ENCODE data around the gene SUMF1. TPM values are rescaled to one million over a fixed set of nuclear protein-coding genes. Genes with fewer than 3 reads are reported as not detected.

Gene SUMF1
- total RNA-seq, 1 experiment from 2014 or later, result 79.1 TPM

GRCh38 chr3:4506559-4507023 lies 39.5 kb upstream of the SUMF1 start:
- ChIA-PET POLR2A (ENCODE audit: unreplicated experiment) (no interaction called here), CTCF (no interaction called here)
- BruUV-seq (replicated peaks), result no TSS peak
- intact Hi-C loops (cut with micrococcal nuclease), result no loop called here
- Histone ChIP-seq H3K27ac (ENCODE audit: low read length) (no peak overlapping the region), H3F3A (ENCODE audit: low read length, unreplicated experiment) (no peaks in the 10 kb centered on the region), H3K9ac (ENCODE audit: low read length) (no peak overlapping the region), H3K79me2 (ENCODE audit: low read length) (no peaks in the 10 kb centered on the region), H2AFZ (ENCODE audit: low read length) (no peak overlapping the region), H3K4me2 (ENCODE audit: low read length) (no peak overlapping the region), H3K9me2 (replicated peaks; ENCODE audit: low read length) (no peaks in the 10 kb centered on the region), H3K9me3 (ENCODE audit: low read length) (no peaks in the 10 kb centered on the region), H4K20me1 (ENCODE audit: low read length) (no peaks in the 10 kb centered on the region), H3K36me3 (ENCODE audit: low read depth, low read length) (no peaks in the 10 kb centered on the region; the same call in 1 of the 2 replicates), H3K4me1 (ENCODE audit: insufficient read depth, low read length) (no peaks in the 10 kb centered on the region), H3K27me3 (ENCODE audit: low read length) (no peaks in the 10 kb centered on the region), H3K4me3 (ENCODE audit: low read length) (no peak overlapping the region)
- ATAC-seq (no peak), DNase-seq (no peak)
- no peak for TF ChIP-seq EZH2phosphoT487 (IDR thresholded peaks at IDR 0.05; ENCODE audit: borderline replicate concordance, low read length)
- no peak for TF ChIP-seq CTCF (conservative IDR thresholded peaks at IDR 0.05; ENCODE audit: low read depth, low read length)
- no peak for TF ChIP-seq EZH2 (IDR thresholded peaks at IDR 0.05; ENCODE audit: low read length, unreplicated experiment)

- H4K20me1 ChIP-seq (ENCODE audit: low read length), result no peaks in the 10 kb centered on the region
- H3K9me2 ChIP-seq (replicated peaks; ENCODE audit: low read length), result no peaks in the 10 kb centered on the region
- no peak overlapping the region for H3K27ac ChIP-seq (ENCODE audit: low read length)
- H3K4me1 ChIP-seq (ENCODE audit: insufficient read depth, low read length), result no peaks in the 10 kb centered on the region
- no peaks in the 10 kb centered on the region for H3K79me2 ChIP-seq (ENCODE audit: low read length)
- no peak for TF ChIP-seq CTCF (conservative IDR thresholded peaks at IDR 0.05; ENCODE audit: low read depth, low read length)
- TF ChIP-seq EZH2phosphoT487 (IDR thresholded peaks at IDR 0.05; ENCODE audit: borderline replicate concordance, low read length), result no peak
- no peak for TF ChIP-seq EZH2 (IDR thresholded peaks at IDR 0.05; ENCODE audit: low read length, unreplicated experiment)
- H3K9me3 ChIP-seq (ENCODE audit: low read length), result no peaks in the 10 kb centered on the region
- ChIA-PET CTCF (no interaction called here), POLR2A (ENCODE audit: unreplicated experiment) (no interaction called here)
- no peak overlapping the region for H3K4me2 ChIP-seq (ENCODE audit: low read length)
- intact Hi-C loops (cut with micrococcal nuclease), result no loop called here
- no peak for ATAC-seq
- no peaks in the 10 kb centered on the region for H3F3A ChIP-seq (ENCODE audit: low read length, unreplicated experiment)
- DNase-seq, result no peak
- H2AFZ ChIP-seq (ENCODE audit: low read length), result no peak overlapping the region
- BruUV-seq (replicated peaks), result no TSS peak
- no peak overlapping the region for H3K4me3 ChIP-seq (ENCODE audit: low read length)
- H3K9ac ChIP-seq (ENCODE audit: low read length), result no peak overlapping the region
- no peaks in the 10 kb centered on the region; the same call in 1 of the 2 replicates for H3K36me3 ChIP-seq (ENCODE audit: low read depth, low read length)
- no peaks in the 10 kb centered on the region for H3K27me3 ChIP-seq (ENCODE audit: low read length)
Measured at GRCh38 chr3:4505688-4506558, 38.9 kb upstream of the SUMF1 start.

All from PC-3 (cell line).